Adrenal gland (tissue), 12 donors: ENCODE results near the gene CHRM2. TPM values are rescaled to one million over a fixed set of nuclear protein-coding genes. Genes with fewer than 3 reads are reported as not detected.

Source experiments
- DNase-seq, 7 donors: peaks; one replicate each; pipeline ENCODE4 v3.0.0-alpha.2; 2019 to 2020
- H3K27ac ChIP-seq, 5 donors: fragments of 200-600 bp; sonication (generic) in 4 of 5; 1 replicate in 3 of 5; 2 replicates in 2 of 5; pipeline versions ENCODE4 v1.5.1 to v1.8.0; 2016 to 2020; ENCODE audit warnings: mild to moderate bottlenecking in 1 of 5
- H3K27me3 ChIP-seq: fragments of 200-600 bp; 2 replicates; pipeline ENCODE4 v1.8.0; 2021
- H3K36me3 ChIP-seq, 2 donors: fragments of 200-600 bp; replicated peaks in 1 of 2; 1 replicate in 1 of 2; 2 replicates in 1 of 2; pipeline versions ENCODE4 v1.5.1 to v1.8.0; 2018 to 2022
- H3K4me1 ChIP-seq, 2 donors: fragments of 200-600 bp; replicated peaks in 1 of 2; 1 replicate in 1 of 2; 2 replicates in 1 of 2; pipeline versions ENCODE4 v1.5.1 to v1.8.0; 2018 to 2021
- H3K4me3 ChIP-seq, 4 donors: fragments of 200-600 bp; sonication (generic) in 3 of 4; one replicate each; pipeline ENCODE4 v1.5.1; 2016 to 2018
- H3K9me3 ChIP-seq, 3 donors: fragments of 200-600 bp; sonication (generic) in 1 of 3; replicated peaks in 1 of 3; 1 replicate in 2 of 3; 2 replicates in 1 of 3; pipeline versions ENCODE4 v1.5.1 to v1.8.0; 2016 to 2021
- POLR2A ChIP-seq, 2 donors: fragments of 450-650 bp; IDR thresholded peaks; one replicate each; pipeline ENCODE4 v1.6.1; 2017; ENCODE audit warnings: antibody characterized with exemption in 2 of 2, mild to moderate bottlenecking in 2 of 2, moderate library complexity in 1 of 2
- WGBS, 4 donors: extraction: QIAGEN DNeasy Blood & Tissue Kit in 2 of 4; methylation state at CpG; one replicate each; pipeline versions ENCODE4 v1.1.5 to v1.1.7; 2013 to 2017; 5-methylcytosine and 5-hydroxymethylcytosine counted together
- intact Hi-C, 2 donors: fragments of 100-400 bp; cut with DNase I; formaldehyde crosslinking; loops; one replicate each; pipeline versions ENCODE4 v1.14.1 to v1.15.0; 2022 to 2023
- polyA plus RNA-seq, 3 donors: library from polyadenylated mRNA; stranded (reverse); fragments of 200-250 nt in 2 of 3; fragments of 350-450 nt in 1 of 3; fragmentation: Illumina TruSeq in 1 of 3; extraction: RNeasy Lipid Tissue Mini Kit (QIAGEN cat#74804) in 1 of 3; gene quantifications; one replicate each; pipeline ENCODE4 v1.2.3, GENCODE V29; 2013 to 2014
- total RNA-seq, 9 donors: library from RNA; depleted of rRNA in 4 of 9; stranded (reverse); fragments of >200 nt in 4 of 9; fragments of 120-200 nt in 1 of 9; fragmentation: NEBNext Ultra II Directional in 1 of 9; extraction: Animal tissue kit (Norgen Biotek cat#: 25700) in 1 of 9; gene quantifications; one replicate each; pipeline versions ENCODE4 v1.1.0 to v1.2.4, GENCODE V29; 2013 to 2023
- TF ChIP-seq, protein P1 (sequence below), 6 experiments: fragments of 450-650 bp in 4 of 6; fragments of 200-600 bp in 2 of 6; sonication (generic) in 1 of 6; IDR thresholded peaks; 1 replicate in 5 of 6; 2 replicates in 1 of 6; pipeline versions ENCODE4 v1.5.1 to v1.8.0; 2016 to 2021; ENCODE audit warnings: antibody characterized with exemption in 6 of 6, mild to moderate bottlenecking in 2 of 6, moderate library complexity in 1 of 6
- donor health status: healthy with polysubstance abuse.
- donor health status: Bipolar disorder and iron deficiency.
- donor health status: DM: yes; HTN: yes; CAD: no.
- donor health status: DM: no; HTN: no; CAD: no.
- donor health status: DM: no; HTN: no; CAD: no.
- donor health status: DM: yes; HTN: yes; CAD: no.

Gene CHRM2
- total and polyA plus RNA-seq, 12 donors, result 0.07 to 0.39 (median 0.22) TPM; not detected in 7

GRCh38 chr7:136956232-136956631 lies 87.8 kb downstream of the CHRM2 start:
- Histone ChIP-seq H3K9me3 (no peaks in the 10 kb centered on the region), H3K4me1 (no peaks in the 10 kb centered on the region), H3K27ac (no peak overlapping the region), H3K4me3 (no peak overlapping the region), H3K36me3 (no peaks in the 10 kb centered on the region), H3K27me3 (no peaks in the 10 kb centered on the region)
- intact Hi-C loops, result no loop called here
- no peak for DNase-seq
- WGBS, 4 donors, result 55 to 74% (median 62%) methylated on average over 1 of the region's 1 CpG
- no peak for TF ChIP-seq POLR2A (IDR thresholded peaks at IDR 0.05)
- TF ChIP-seq, protein P1, sequence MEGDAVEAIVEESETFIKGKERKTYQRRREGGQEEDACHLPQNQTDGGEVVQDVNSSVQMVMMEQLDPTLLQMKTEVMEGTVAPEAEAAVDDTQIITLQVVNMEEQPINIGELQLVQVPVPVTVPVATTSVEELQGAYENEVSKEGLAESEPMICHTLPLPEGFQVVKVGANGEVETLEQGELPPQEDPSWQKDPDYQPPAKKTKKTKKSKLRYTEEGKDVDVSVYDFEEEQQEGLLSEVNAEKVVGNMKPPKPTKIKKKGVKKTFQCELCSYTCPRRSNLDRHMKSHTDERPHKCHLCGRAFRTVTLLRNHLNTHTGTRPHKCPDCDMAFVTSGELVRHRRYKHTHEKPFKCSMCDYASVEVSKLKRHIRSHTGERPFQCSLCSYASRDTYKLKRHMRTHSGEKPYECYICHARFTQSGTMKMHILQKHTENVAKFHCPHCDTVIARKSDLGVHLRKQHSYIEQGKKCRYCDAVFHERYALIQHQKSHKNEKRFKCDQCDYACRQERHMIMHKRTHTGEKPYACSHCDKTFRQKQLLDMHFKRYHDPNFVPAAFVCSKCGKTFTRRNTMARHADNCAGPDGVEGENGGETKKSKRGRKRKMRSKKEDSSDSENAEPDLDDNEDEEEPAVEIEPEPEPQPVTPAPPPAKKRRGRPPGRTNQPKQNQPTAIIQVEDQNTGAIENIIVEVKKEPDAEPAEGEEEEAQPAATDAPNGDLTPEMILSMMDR (IDR thresholded peaks at IDR 0.05), result no peak

DNA sequence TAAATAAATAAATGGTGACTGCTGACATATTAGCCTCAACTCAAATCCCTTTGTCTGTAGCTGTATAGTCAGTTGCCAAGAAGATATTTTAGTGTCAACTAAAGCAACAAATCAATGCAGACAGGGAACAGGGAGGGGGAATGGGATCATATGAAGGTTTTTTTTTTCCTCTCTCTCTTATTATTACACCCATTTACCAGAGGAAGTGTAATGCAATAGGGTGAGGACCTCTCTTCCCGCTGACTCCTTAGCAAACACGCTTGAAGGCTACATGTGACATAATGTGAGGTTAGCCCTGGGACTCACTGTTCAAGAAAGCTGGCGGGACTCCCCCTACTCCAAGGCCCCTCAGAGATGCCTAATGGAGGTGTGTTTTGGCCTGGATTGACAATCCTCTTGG lies 88.2 kb downstream of the CHRM2 start:
- Histone ChIP-seq H3K27me3 (no peaks in the 10 kb centered on the region), H3K27ac (no peak overlapping the region), H3K4me3 (no peak overlapping the region), H3K9me3 (no peaks in the 10 kb centered on the region), H3K36me3 (no peaks in the 10 kb centered on the region), H3K4me1 (no peaks in the 10 kb centered on the region)
- 51 to 77% (median 61%) methylated on average over 3 of the region's 3 CpGs for WGBS, 4 donors
- intact Hi-C loops, result no loop called here
- DNase-seq, result peak in 1 of 7 donors; percentile 2
- TF ChIP-seq, protein P1 (IDR thresholded peaks at IDR 0.05), result no peak
- TF ChIP-seq POLR2A (IDR thresholded peaks at IDR 0.05), result no peak

DNA sequence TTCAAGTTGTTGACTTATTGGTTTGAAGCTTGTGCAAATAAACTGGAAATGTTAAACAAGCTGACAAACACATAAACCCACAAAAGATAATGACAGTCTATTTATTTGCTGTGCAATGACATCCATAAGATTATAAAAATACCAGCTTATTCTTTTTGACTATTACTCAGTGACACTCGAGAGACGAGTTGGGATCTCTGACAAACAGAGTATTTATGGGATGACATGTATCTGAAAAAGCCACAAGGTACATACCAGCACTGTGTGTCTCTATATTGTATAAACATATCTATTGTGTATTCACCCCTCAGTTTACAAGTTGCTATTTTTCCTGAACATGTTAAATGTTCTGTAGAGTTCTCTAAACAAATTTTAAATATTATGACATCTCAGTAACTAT lies 88.9 kb downstream of the CHRM2 start:
- intact Hi-C loops, result no loop called here

GRCh38 chr7:136958016-136958415 lies 89.6 kb downstream of the CHRM2 start:
- WGBS, 4 donors, result 61 to 78% (median 71%) methylated on average over 2 of the region's 2 CpGs
- Histone ChIP-seq H3K4me3 (no peak overlapping the region), H3K27ac (no peak overlapping the region), H3K9me3 (no peaks in the 10 kb centered on the region), H3K27me3 (no peaks in the 10 kb centered on the region), H3K36me3 (no peaks in the 10 kb centered on the region), H3K4me1 (no peaks in the 10 kb centered on the region)
- intact Hi-C loops, result no loop called here
- TF ChIP-seq POLR2A (IDR thresholded peaks at IDR 0.05), result no peak
- TF ChIP-seq, protein P1 (IDR thresholded peaks at IDR 0.05), result no peak
- no peak for DNase-seq

More for the DNA sequence above, 88.9 kb downstream of the CHRM2 start:
- no peaks in the 10 kb centered on the region for H3K36me3 ChIP-seq
- no peak overlapping the region for H3K4me3 ChIP-seq
- DNase-seq, result no peak
- H3K27me3 ChIP-seq, result no peaks in the 10 kb centered on the region
- H3K9me3 ChIP-seq, result no peaks in the 10 kb centered on the region
- WGBS, 4 donors, result 49 to 77% (median 65%) methylated on average over 2 of the region's 2 CpGs
- H3K27ac ChIP-seq, result no peak overlapping the region
- no peaks in the 10 kb centered on the region for H3K4me1 ChIP-seq
- TF ChIP-seq, protein P1 (IDR thresholded peaks at IDR 0.05), result no peak
- no peak for TF ChIP-seq POLR2A (IDR thresholded peaks at IDR 0.05)
